ENCODE results near the gene NUCB1.

- TF ChIP-seq CTCF (IDR thresholded peaks at IDR 0.05) (no peak), POLR2AphosphoS5 (IDR thresholded peaks at IDR 0.05) (no peak), POLR2A (IDR thresholded peaks at IDR 0.05) (no peak)
These were observed 6.2 kb downstream of the NUCB1 start for GRCh38 chr19:48906324-48906723.
